ENCODE data around the gene ZFYVE21.
"Not testable (repeated sequence)": the region's sequence is repeated elsewhere in the genome, so short reads cannot be mapped to it uniquely, and the experiment has no call there.

ZFYVE21 gene

GRCh38 chr14:103770902-103771301, 55.3 kb downstream of the ZFYVE21 start:
- DNase-seq = no peak

DNA sequence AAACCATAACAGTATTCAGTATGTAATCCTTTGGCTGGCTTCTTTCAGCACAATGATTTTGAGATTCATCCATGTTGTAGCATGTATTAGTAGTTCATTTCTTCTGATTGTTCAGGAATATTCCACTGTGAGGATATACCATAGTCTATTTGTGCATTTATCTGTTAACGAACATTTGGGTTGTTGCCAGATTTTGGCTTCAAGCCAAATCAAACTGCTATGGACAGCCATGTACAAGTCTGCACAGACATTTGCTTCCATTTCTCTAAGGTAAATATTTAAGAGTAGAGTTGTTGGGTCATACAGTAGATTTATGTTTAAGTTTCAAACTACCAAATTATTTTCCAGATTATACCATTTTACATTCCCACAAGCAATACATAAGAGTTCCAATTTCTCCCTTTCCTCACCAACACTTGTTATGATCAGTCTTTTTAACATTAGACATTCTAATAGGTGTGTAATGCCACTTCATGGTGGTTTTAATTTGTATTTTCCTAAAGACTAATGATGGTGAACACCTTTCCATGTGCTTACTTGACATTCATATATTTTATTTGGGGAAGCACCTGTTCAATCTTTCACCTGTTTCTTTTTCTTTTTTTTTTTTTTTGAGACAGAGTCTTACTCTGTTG, 56.6 kb downstream of the ZFYVE21 start:
- DNase-seq = no peak

DNA sequence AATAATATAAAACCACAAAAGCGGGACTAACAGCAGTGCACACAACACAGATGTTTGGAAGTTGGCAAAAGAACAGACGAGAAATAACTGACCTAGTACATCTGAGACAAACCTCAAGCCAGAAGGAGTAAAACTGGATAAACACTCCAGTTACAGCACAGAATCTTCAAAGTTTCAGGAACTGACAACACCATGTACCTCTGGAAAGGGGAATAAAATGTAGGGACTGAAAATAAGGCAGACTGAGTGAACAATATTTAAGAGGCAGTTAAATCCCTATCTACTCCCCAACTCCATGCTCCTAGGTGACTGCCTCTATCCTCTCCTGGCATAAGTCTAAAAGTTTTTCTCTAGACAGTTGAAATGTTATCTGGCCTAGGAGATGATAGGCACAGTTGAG, 57.9 kb downstream of the ZFYVE21 start:
- no peak for DNase-seq

DNA sequence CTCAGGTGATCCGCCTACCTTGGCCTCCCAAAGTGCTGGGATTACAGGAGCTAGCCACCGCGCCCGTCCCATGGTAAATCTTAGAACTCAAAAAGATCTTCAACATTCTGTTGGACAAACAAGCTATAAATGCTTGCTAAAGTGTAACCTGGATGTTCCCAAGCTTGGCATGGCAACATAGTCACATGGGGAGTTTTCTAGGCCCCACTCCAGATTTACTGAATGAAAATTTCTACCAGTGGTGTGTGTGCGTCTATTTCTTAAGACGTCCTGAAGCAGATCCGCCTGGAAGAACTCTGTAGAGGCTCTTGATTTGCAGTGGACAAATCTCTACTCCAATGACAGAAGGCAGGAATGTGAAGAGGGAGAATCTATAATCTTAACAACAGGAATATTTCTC, 59.9 kb downstream of the ZFYVE21 start:
- DNase-seq = no peak

- not testable (repeated sequence) for DNase-seq
These were observed 60.7 kb downstream of the ZFYVE21 start for GRCh38 chr14:103776319-103776718.

GRCh38 chr14:103782376-103782775, 66.8 kb downstream of the ZFYVE21 start:
- DNase-seq = no peak
